Liver (tissue), 9 donors: ENCODE measurements around the gene GMNN. TPM values are rescaled to one million over a fixed set of nuclear protein-coding genes. Genes with fewer than 3 reads are reported as not detected.

Experiments used
- DNase-seq: peaks from one replicate; pipeline ENCODE4 v3.0.0-alpha.2; 2017; ENCODE audit warnings: low spot score
- H3K27ac ChIP-seq, 2 donors: one replicate each; pipeline ENCODE4 v1.7.0; 2013; ENCODE audit warnings: inconsistent platforms in 2 of 2, low read length in 2 of 2, control low read depth in 1 of 2, low read depth in 1 of 2, mild to moderate bottlenecking in 1 of 2
- H3K27me3 ChIP-seq, 4 donors: one replicate each; pipeline versions ENCODE4 v1.6.1 to v1.7.0; 2013; ENCODE audit warnings: low read length in 3 of 4, inconsistent platforms in 1 of 4, mild to moderate bottlenecking in 1 of 4, moderate library complexity in 1 of 4; ENCODE audit not compliant: control insufficient read depth in 4 of 4, insufficient read depth in 4 of 4
- H3K36me3 ChIP-seq, 4 donors: one replicate each; pipeline versions ENCODE4 v1.6.1 to v1.7.0; 2013; ENCODE audit warnings: low read length in 3 of 4, mild to moderate bottlenecking in 3 of 4, low read depth in 1 of 4, moderate library complexity in 1 of 4; ENCODE audit not compliant: control insufficient read depth in 4 of 4, insufficient read depth in 3 of 4
- H3K4me1 ChIP-seq, 4 donors: one replicate each; pipeline versions ENCODE4 v1.6.1 to v1.7.0; 2013; ENCODE audit warnings: low read length in 3 of 4, mild to moderate bottlenecking in 3 of 4, moderate library complexity in 1 of 4; ENCODE audit not compliant: control insufficient read depth in 4 of 4, insufficient read depth in 4 of 4
- H3K4me3 ChIP-seq, 3 donors: one replicate each; pipeline versions ENCODE4 v1.6.1 to v1.7.0; 2013; ENCODE audit warnings: low read length in 3 of 3, control low read depth in 1 of 3, low read depth in 1 of 3, mild to moderate bottlenecking in 1 of 3
- H3K9ac ChIP-seq, 2 donors: one replicate each; pipeline ENCODE4 v1.7.0; 2013; ENCODE audit warnings: low read length in 2 of 2, mild to moderate bottlenecking in 2 of 2, moderate library complexity in 2 of 2, control low read depth in 1 of 2, low read depth in 1 of 2
- H3K9me3 ChIP-seq, 4 donors: one replicate each; pipeline versions ENCODE4 v1.6.1 to v1.7.0; 2013; ENCODE audit warnings: low read length in 3 of 4; ENCODE audit not compliant: control insufficient read depth in 4 of 4
- ATF3 ChIP-seq: IDR thresholded peaks from 2 replicates; pipeline ENCODE4 v1.6.1; 2016; ENCODE audit warnings: antibody characterized with exemption
- CTCF ChIP-seq: fragments of 150-350 bp; IDR thresholded peaks from 2 replicates; pipeline ENCODE4 v1.5.1; 2017; ENCODE audit warnings: improper control_type of control experiment, low read depth, low read length; ENCODE audit not compliant: missing input control
- EGR1 ChIP-seq, 2 donors: IDR thresholded peaks; 2 replicates each; pipeline ENCODE4 v1.6.1; 2016 to 2018; ENCODE audit warnings: antibody characterized with exemption in 2 of 2, low read depth in 2 of 2
- FOXA1 ChIP-seq: IDR thresholded peaks from 2 replicates; pipeline ENCODE4 v1.6.1; 2016; ENCODE audit warnings: antibody characterized with exemption
- FOXA2 ChIP-seq: IDR thresholded peaks from 2 replicates; pipeline ENCODE4 v1.6.1; 2016; ENCODE audit warnings: antibody characterized with exemption
- GABPA ChIP-seq, 2 donors: IDR thresholded peaks in 1 of 2; conservative IDR thresholded peaks in 1 of 2; 2 replicates each; pipeline ENCODE4 v1.6.1; 2016; ENCODE audit warnings: antibody characterized with exemption in 2 of 2, mild to moderate bottlenecking in 1 of 2, moderate library complexity in 1 of 2
- HNF4A ChIP-seq, 2 donors: conservative IDR thresholded peaks; 2 replicates each; pipeline ENCODE4 v1.6.1; 2016; ENCODE audit warnings: antibody characterized with exemption in 2 of 2, mild to moderate bottlenecking in 2 of 2
- JUND ChIP-seq, 2 donors: IDR thresholded peaks; 2 replicates each; pipeline ENCODE4 v1.6.1; 2016; ENCODE audit warnings: antibody characterized with exemption in 2 of 2
- MAX ChIP-seq: IDR thresholded peaks from 2 replicates; pipeline ENCODE4 v1.6.1; 2016; ENCODE audit warnings: antibody characterized with exemption
- RAD21 ChIP-seq, 2 donors: IDR thresholded peaks; 2 replicates each; pipeline ENCODE4 v1.6.1; 2016; ENCODE audit warnings: antibody characterized with exemption in 2 of 2, mild to moderate bottlenecking in 2 of 2
- REST ChIP-seq: IDR thresholded peaks from 2 replicates; pipeline ENCODE4 v1.6.1; 2016; ENCODE audit warnings: antibody characterized with exemption, mild to moderate bottlenecking
- RXRA ChIP-seq, 2 donors: IDR thresholded peaks; 2 replicates each; pipeline ENCODE4 v1.6.1; 2017 to 2018; ENCODE audit warnings: antibody characterized with exemption in 2 of 2, mild to moderate bottlenecking in 1 of 2
- SP1 ChIP-seq: IDR thresholded peaks from 2 replicates; pipeline ENCODE4 v1.6.1; 2018; ENCODE audit warnings: antibody characterized with exemption, mild to moderate bottlenecking
- YY1 ChIP-seq: IDR thresholded peaks from 2 replicates; pipeline ENCODE4 v1.6.1; 2016; ENCODE audit warnings: antibody characterized with exemption, mild to moderate bottlenecking
- ZBTB33 ChIP-seq: IDR thresholded peaks from 2 replicates; pipeline ENCODE4 v1.6.1; 2016; ENCODE audit warnings: antibody characterized with exemption
- WGBS: extraction: QIAGEN DNeasy Blood & Tissue Kit; methylation state at CpG from one replicate; pipeline ENCODE4 v1.1.7; 2013; 5-methylcytosine and 5-hydroxymethylcytosine counted together
- polyA plus RNA-seq, 2 donors: library from polyadenylated mRNA; stranded (reverse) in 1 of 2; unstranded in 1 of 2; fragments of 200-250 nt in 1 of 2; fragments of >200 nt in 1 of 2; fragmentation: Nextera tagmentation in 1 of 2; extraction: Ambion mirVana in 1 of 2; gene quantifications; one replicate each; pipeline versions ENCODE4 v1.2.1 to v1.2.3, GENCODE V29; 2013 to 2015
- total RNA-seq, 2 donors: library from RNA; depleted of rRNA; stranded (reverse); fragments of >200 nt; gene quantifications; one replicate each; pipeline ENCODE4 v1.2.3, GENCODE V29; 2014
- donor health status: healthy.
- donor health status: healthy.
- donor health status: healthy.
- donor health status: healthy.
- donor health status: healthy.

The GMNN gene
- total and polyA plus RNA-seq, 4 donors = 8.4 to 34.9 (median 11.0) TPM

- Histone ChIP-seq H3K9me3 (no peaks in the 10 kb centered on the region), H3K4me3 (no peak overlapping the region), H3K4me1 (no peaks in the 10 kb centered on the region), H3K27ac (no peak overlapping the region), H3K9ac (no peak overlapping the region), H3K36me3 (no peaks in the 10 kb centered on the region), H3K27me3 (no peaks in the 10 kb centered on the region)
- peak; percentile 77 for TF ChIP-seq YY1
- TF ChIP-seq SP1 = no peak
- TF ChIP-seq JUND (IDR thresholded peaks at IDR 0.05) = peak; percentile 10 to 36
- DNase-seq = no peak
- 79% methylated on average over 2 of the region's 2 CpGs for WGBS
These were observed 31.3 kb upstream of the GMNN start for GRCh38 chr6:24743265-24743943.

- no peaks in the 10 kb centered on the region for H3K9me3 ChIP-seq
- H3K27ac ChIP-seq = no peak overlapping the region
- no peak overlapping the region for H3K4me3 ChIP-seq
- no peaks in the 10 kb centered on the region for H3K4me1 ChIP-seq
- H3K27me3 ChIP-seq = no peaks in the 10 kb centered on the region
- 75% methylated on average over 3 of the region's 3 CpGs for WGBS
- TF ChIP-seq RAD21 (IDR thresholded peaks at IDR 0.05) = no peak
- TF ChIP-seq JUND (IDR thresholded peaks at IDR 0.05) = no peak
- TF ChIP-seq YY1 = no peak
- no peak for TF ChIP-seq ZBTB33
- no peak for TF ChIP-seq ATF3
- no peak for TF ChIP-seq RXRA (IDR thresholded peaks at IDR 0.05)
- TF ChIP-seq FOXA2 = no peak
- no peak for TF ChIP-seq MAX
- H3K9ac ChIP-seq = no peak overlapping the region
- H3K36me3 ChIP-seq = no peaks in the 10 kb centered on the region
- no peak for DNase-seq
These were observed 30.8 kb upstream of the GMNN start for GRCh38 chr6:24743944-24744335.

GRCh38 chr6:24744911-24745310, 29.8 kb upstream of the GMNN start:
- no peaks in the 10 kb centered on the region for H3K27me3 ChIP-seq
- 79% methylated on average over 5 of the region's 5 CpGs for WGBS
- no peak for TF ChIP-seq JUND (IDR thresholded peaks at IDR 0.05)
- peak; percentile 11 for TF ChIP-seq FOXA1
- H3K9me3 ChIP-seq = no peaks in the 10 kb centered on the region
- H3K4me3 ChIP-seq = no peak overlapping the region
- DNase-seq = no peak
- no peaks in the 10 kb centered on the region for H3K36me3 ChIP-seq
- peak overlapping the region in 1 of 2 donors; percentile 25 for H3K27ac ChIP-seq
- no peaks in the 10 kb centered on the region for H3K4me1 ChIP-seq
- no peak overlapping the region for H3K9ac ChIP-seq

- H3K27ac ChIP-seq = peak overlapping the region in 1 of 2 donors; percentile 46
- TF ChIP-seq JUND (IDR thresholded peaks at IDR 0.05) (no peak), REST (no peak), SP1 (no peak), GABPA (IDR thresholded peaks at IDR 0.05 in 1 of 2, conservative IDR thresholded peaks at IDR 0.05 in 1 of 2) (no peak), CTCF (no peak), RAD21 (IDR thresholded peaks at IDR 0.05) (no peak), RXRA (IDR thresholded peaks at IDR 0.05) (no peak), HNF4A (conservative IDR thresholded peaks at IDR 0.05) (no peak), EGR1 (IDR thresholded peaks at IDR 0.05; ENCODE audit: low read depth in 2 of 2) (no peak), YY1 (no peak), FOXA2 (no peak)
- no peaks in the 10 kb centered on the region for H3K36me3 ChIP-seq
- no peak overlapping the region for H3K9ac ChIP-seq
- H3K9me3 ChIP-seq = no peaks in the 10 kb centered on the region
- 78% methylated on average over 3 of the region's 3 CpGs for WGBS
- H3K4me1 ChIP-seq = no peaks in the 10 kb centered on the region
- no peak for DNase-seq
- H3K4me3 ChIP-seq = no peak overlapping the region
- H3K27me3 ChIP-seq = no peaks in the 10 kb centered on the region
These were observed 25.4 kb upstream of the GMNN start for GRCh38 chr6:24749297-24749696.
